NCI-H1694 treated with DMSO at 0.1 percent for 48 hours (cell line): ENCODE results near the gene CREB3L1.
"Not testable (repeated sequence)": the region's sequence is repeated elsewhere in the genome, so short reads cannot be mapped to it uniquely, and the experiment has no call there.

Experiments
- DNase-seq: peaks from one replicate; lab custom pipeline; 2025; lab: John Stamatoyannopoulos, UW

CREB3L1 gene

DNA sequence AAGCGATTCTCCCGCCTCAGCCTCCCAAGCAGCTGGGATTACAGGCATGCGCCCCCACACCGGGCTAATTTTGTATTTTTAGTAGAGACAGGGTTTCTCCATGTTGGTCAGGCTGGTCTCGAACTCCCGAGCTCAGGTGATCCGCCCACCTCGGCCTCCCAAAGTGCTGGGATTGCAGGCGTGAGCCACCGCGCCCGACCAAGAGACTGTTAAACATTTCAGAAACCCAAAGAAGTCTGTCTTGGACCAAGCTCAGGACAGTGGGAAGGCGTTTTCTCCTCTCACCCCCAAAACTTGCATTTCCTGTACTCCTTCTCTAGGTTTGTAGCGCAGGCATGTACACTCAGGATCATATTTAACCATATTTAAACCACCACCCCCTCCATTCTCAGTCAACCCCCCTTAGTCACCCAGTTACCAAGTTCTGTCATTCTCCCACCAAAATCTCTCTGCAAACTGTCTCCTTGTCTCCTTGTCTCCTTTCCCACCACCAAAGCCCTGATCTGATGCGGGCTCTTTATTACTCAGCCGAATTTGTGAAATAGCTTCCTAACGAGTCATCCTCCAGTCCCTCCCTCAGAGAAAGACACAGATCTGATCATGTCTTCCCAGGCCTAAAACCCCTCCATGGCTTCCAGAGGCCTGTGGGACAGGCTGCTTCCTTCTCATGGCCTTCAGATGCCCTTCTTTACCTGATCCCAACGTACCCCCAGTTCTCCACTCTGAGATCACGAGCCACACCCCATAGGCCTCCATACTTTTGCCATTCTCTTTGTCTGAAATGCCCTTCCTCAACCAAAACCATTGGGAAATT is 29.0 kb upstream of the CREB3L1 start:
- no peak for DNase-seq

DNA sequence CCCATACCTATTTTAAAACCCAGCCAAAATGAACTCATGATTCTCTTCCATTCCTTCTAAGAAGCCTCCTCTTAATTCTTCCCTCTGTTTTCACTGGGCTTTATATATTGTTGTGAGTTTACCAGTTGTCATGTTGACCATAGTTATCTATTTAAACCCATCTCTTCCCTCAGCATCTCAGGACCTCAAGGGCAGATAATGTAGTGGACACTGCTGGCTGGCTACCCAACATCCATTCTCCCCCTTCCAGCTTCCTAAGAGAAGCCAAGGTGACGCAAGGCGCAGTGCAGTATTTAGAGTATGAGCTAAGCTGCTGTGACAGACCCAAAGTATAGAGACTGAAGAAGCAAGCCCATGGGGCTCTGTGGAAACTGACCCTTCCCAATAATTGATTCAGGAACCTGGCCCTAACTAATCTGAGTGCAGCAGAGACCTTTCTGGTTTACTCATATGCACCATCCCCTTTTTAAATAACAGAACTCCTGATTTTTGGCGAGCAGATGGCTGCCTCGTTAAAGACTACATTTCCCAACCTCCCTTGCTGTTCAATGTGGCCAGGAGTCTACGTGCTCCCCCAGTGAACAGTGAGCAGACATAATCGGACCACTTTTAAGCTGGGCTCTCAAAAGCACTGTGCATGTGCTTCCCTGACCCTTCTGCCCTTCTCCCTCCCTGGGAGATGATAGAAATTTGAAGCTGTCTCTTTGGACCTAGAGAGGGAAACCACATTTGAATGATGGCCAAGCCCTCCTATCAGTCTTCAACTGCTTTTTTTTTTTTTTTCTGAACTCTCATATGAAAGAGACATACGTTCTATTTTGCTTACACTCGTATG is 28.1 kb upstream of the CREB3L1 start:
- DNase-seq, result no peak

DNA sequence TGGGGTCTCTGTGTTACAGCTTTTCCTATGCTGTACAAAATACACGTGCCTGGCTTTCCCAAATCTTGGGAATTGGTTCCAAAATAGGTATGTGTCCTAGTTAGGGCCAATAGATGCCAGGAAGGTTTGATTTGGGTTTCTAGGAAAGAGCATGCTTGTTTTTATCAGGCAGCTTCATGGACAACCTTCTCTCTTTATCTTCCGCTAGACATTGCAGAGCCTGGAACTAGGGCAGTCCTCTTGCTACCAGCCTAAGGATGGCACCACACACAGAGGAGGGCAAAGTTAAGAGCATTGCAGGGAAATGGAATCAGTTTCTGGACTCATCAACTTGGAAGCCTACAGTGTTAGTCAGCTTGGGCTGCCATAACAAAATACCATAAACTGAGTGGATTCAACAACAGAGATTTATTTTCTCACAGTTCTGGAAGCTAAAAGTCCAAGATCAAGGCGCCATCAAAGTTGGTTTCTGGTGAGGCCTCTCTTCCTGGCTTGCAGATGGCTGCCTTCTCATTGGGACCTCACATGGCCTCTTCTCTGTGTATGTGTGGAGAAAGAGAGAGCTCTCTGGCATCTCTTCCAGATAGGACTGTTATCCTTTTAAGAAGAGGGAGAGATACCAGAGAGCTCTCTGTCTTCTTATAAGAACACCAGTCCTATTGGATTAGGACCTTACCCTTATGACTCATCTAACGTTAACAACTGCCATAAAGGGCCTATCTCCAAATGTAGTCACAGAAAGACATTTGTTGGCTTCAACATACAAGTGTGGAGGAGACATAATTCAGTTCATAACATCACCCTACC is 27.3 kb upstream of the CREB3L1 start:
- DNase-seq, result no peak

DNA sequence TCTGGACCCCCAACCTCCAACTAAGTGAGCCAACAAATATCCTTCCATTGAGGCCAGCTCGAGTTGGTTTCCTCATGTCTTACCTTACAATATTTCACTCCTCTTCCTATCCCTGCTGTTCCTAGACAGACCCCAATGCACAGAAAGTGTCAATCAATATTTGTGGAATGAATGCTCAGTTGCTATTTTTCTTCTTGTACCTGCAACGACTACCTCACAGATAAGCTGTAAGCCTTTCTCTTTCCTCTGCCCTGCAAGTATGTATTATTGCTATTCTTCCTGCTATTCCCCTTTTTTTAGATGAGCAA is 26.8 kb upstream of the CREB3L1 start:
- no peak for DNase-seq

DNA sequence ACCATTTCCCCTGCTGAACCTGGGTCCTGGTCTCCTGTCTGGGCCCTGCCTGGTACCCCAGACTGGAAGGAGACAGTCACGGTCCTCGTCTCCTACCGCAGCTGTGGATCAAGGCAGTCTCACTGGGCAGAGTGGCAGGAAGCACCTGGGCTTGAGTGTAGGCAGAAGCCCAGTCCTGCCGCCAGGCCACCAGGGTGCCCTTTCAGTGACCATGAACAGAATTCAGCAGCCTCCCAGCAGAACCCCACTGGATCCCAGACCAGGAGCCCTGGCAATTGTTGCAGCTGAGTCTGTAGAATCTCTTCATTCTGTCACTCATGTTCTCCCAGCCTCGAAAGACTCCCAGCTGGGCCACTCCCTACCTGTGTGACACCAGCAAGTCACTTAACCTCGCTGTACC is 25.5 kb upstream of the CREB3L1 start:
- DNase-seq, result no peak

DNA sequence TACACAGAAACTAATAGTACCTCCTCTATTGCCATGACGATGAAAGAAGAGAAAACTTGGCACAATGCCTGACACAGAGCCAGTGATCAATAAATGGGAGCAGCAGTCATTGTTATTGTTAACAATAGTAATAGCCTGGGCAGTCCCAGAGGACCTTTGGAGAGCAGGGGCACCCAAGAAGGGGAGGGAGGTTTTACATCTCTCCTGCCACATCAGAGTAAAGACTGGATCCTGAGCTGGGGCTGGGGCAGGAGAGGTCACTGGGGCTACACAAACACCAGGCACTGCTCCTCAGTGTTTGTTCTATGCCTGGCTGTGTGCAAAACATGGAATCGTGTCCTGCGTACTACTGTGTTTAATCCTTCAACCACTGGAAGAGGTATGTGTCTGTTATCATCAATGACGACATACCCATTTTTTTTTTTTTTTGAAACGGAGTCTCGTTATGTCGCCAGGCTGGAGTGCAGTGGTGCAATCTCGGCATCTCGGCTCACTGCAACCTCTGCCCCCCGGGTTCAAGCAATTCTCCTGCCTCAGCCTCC is 25.0 kb upstream of the CREB3L1 start:
- DNase-seq, result no peak

DNA sequence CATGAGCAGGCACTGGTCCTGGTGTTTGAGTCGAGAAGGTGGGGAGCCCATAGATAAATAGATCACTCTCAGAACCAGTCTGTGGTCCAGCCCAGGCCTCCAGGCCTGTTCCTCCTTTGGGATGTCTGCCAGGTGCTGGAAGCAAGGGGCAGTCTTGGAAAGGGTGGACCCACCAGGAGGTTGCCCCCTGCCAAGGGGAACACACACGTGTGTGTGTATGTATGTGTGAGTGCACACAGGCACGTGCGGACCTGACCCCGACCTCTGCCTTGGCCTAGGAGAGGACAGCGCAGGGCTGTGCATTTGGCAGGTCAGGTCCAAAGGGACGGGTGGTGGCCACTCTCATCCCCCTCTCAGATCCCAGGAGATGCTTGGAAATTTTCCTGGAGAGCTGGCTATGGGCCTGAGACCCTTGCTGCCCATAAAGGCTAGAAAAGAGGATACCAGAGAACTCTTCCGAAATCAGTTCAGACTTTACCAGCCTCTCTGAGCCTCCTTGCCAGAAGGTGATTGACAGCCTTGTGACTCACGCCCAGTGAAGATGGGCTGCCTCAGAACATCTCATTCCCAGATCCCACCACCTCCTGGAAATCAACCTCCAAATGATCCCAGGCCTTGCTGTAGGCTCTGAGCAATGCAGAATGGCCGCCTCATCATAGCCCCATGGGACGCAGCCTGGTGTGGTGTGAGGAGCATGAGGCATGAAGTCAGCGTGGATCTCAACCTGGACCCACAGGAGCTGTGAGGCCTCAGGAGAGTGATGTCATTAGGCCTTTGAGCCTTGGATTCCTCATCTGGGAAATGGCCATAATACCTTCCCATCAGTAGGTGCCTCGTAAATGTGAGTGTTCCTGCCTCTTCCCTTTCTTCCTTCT is 24.0 kb upstream of the CREB3L1 start:
- DNase-seq, result no peak

DNA sequence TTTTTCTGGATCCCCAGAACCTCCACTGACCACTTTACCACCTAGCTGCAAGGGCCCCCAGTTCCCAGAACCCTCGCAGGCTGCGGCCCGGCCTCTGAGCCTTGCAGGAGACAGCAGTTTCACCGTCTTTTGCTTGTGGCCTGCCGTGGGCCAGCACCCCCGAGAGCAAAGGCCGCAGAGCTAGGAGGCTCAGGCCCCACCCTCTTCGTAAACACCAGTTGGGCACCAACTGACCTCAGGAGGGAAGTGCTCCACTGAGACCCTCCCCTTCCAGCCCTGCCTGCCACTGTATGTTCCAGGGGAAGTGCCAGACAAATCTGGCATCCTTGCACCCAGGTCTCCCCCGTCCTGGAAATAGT is 23.4 kb upstream of the CREB3L1 start:
- DNase-seq, result no peak

DNA sequence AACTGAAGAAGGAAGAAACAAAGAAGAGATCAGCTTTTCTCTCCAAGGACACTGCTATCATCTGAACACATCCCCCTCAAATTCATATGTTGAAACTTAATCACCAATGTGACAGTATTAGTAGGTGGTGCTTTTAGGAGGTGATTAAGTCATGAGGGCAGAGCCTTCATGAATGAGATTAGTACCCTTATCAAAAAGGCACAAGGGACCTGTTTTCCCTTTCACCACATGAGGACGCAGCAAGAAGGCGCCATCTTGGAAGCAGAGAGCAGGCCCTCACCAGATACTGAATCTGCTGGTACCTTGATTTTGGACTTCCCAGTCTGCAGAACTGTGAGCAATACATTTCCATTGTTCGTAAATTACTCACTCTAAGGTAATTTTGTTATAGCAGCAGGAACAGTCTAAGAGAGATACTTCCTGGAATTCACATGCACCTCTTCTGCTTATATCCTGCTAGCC is 20.9 kb upstream of the CREB3L1 start:
- DNase-seq, result no peak

DNA sequence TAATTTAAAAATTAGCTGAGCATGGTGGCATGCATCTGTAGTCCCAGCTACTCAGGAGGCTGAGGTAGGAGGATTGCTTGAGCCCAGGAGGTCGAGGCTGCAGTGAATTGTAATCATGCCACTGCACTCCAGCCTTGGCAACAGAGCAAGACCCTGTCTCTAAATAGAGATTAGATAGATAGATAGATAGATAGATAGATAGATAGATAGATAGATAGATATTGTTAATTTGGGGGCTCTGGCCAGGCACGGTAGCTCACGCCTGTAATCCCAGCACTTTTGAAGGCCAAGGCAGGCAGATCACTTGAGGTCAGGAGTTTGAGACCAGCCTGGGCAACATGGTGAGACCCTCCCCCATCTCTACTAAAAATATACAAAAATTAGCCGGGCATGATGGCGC is 18.1 kb upstream of the CREB3L1 start:
- DNase-seq, result not testable (repeated sequence)

DNA sequence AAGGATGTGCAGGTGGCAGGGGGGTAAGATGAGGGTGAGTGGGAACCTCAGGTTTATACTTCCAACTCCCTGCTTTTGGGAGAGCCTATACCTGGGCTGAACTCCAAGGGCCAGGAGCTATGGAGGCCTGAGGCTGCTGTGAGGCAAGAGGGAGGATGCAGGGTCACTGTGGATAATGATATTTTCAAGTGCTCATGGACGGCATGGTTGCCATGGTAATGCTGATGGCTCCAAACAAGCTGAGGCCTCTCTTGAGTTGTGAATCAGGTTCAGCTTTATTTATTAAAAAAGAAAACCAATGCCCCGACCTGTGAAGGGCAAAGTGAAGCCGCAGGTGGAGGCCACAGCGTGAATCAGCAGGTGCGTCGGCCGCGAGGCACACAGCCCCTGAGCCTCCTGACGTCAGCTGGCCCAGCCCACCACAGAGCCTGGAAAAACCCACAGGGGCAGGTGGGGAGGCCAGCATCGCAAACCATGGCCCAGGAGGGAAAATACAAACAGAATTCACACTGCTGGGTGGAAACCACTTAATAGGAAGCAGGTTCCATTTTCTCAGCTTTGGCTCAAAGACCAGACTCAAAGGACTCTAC is 17.4 kb upstream of the CREB3L1 start:
- no peak for DNase-seq

DNA sequence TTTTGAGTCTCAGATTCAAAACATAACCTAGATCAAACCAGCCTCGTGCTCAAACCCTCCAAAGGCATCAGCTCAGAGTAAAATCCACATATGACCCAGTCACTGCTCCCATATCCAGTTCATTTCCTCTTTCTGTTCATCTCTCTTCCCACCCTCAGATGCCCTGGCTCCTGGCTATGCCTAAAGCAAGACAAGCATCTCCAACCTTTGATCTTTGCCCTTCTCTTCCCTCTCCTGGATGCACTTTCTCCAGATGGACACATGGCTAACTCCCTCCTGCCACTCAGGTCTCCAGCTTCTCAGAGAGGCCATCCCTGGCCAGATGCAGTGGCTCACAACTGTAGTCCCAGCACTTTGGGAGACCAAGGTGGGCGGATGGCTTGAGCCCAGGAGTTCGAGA is 14.3 kb upstream of the CREB3L1 start:
- no peak for DNase-seq

DNA sequence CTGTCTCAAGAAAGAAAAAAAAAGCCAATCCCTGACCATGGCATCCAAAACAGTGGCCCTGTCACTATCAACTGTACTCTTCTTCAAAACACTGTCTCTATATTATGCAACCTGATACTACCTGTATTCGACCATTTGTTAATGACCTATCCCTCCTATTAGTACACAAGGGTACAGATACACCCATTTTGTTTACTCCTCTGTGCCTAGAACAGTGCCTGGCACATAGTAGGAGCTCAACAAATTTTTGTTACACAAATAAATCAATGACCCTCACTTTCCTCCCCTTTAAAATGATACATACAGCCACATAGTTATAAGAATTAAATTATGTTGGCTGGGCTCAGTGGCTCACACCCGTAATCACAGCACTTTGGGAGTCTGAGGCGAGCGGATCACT is 13.4 kb upstream of the CREB3L1 start:
- no peak for DNase-seq

DNA sequence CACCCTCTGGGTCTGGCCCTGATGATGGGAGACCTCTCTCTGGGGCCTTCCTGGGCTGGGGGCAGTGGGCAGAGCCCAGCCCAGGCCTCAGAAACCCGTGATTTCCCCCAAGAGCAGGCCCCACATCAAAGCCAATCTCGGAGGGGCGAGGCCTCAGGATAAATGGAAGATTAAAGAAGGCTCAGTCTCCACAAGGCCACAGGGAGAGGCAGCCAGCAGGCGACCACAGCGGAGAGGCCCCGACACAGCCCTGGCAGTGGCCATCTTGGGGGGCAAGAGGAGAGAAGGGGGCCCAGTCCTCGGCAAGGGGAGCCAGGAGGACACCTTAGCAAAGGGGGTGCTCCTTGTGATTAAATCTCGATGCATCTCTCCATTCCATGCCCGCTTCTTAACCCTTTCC is 12.5 kb upstream of the CREB3L1 start:
- DNase-seq, result no peak

DNA sequence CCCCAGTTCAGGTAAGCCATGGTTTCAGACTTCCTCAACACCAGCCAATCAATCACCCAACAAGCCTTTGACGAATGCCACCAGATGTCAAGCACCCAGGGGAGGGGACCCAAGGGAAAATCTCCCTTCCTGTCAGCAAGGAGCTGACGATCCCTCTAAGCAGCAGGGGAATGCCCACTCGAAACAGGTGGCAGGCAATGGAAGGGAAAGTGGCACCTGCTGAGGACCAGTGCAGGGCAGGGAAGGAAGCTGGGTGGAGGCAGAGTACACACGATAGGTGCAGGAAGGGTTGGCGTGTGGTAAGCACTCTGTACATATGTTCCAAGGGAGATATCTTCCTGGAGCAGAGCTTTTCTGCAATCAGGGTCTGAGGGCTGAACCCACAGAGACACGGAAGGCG is 11.7 kb upstream of the CREB3L1 start:
- no peak for DNase-seq

DNA sequence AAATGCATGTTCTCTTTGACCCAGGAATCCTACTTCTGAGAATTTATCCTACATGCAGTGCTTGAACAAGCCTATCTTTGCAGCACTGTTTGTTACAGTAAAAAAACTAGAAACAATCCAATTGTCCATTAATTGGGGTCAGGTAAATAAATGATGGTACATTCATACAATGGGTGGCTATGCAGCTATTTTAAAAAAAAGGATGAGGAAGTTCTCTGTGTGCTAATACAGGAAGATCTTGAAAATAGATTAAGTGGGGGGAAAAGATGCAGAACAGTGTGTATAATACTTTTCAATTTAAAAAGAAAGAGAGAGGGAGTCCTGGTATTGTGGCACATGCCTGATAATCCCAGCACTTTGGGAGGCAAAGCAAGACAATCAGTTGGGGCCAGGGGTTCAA is 9.5 kb upstream of the CREB3L1 start:
- no peak for DNase-seq

DNA sequence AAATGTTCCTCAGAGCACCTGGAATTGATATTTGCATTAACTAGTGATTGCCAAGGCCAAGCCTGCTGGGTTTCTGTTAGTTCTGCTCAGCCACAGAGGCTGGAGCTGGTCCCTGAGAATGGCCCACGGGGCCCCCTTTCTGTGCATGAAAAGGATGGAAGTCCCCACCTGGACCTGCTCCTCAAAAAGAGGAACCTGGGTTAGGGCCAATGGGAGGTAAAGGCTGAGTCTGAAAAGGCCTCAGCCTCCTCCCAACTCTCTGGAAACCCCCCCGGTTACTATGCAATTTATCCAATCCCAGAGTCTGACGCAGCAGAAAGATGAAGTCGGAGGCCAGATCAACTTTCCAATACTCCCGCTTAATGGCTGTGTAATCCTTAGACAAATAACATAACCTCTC is 6.8 kb upstream of the CREB3L1 start:
- no peak for DNase-seq

DNA sequence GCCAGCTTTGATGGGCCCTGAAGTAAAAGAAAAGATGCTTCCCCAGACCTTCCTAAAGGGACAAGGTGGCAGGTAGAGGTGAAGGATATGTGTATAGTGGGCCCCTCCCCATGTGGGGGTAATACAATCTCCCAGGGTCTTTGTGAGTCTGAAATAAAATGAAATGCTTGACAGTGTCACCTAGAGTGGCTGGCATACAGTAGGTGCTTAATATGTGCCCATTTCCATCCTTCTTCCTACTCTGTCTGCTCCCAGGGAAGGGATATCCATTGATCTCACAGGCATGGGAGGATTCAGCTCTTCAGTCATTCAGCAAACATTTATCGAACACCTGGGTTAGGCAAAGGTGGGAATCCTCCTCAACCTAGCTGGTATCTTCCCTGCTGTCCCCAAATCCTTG is 6.1 kb upstream of the CREB3L1 start:
- no peak for DNase-seq

DNA sequence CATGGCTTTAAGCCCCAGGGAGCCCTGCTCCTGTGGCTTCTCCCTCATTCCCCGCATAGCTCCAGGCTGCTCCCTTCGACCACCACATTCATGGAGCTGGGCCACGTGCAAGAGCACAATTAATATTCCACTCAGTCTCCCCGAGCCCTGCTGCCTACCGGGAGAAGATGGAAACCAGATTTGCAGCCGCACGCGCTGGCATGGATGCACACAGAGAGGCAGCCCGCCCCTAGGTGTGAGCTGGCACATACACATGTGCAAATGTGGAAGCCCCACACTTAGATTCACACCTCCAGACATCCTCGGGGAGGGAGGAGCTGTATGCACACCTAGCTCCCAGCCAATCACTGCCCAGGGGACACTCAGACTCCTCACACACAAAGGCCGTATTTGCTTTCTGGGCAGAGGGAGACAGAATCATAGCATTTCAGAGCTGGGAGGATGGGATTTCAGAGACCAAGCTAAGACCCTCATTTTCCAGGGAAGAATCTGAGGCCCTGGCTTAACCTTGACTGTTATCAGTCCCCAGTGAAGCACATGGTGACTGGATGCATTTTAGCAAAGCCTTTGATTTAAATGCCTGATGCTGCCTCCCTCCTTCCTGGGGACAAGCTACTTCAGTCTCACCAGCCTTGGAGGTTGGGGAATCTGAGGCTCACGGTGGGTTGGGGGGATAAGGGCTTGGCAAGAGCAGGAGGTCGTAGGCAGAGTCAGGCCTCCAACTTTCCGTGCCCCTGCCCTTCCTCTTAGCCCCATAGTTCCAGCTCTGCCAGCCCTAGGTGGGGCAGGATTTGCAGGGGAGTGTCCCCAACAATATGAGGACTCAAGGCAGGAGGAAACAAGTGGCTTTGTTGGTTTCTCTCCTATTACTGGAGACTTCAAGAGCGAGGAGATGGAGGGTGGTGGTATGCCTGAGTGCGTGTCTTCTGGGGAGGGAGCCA is 5.3 kb upstream of the CREB3L1 start:
- DNase-seq, result no peak

DNA sequence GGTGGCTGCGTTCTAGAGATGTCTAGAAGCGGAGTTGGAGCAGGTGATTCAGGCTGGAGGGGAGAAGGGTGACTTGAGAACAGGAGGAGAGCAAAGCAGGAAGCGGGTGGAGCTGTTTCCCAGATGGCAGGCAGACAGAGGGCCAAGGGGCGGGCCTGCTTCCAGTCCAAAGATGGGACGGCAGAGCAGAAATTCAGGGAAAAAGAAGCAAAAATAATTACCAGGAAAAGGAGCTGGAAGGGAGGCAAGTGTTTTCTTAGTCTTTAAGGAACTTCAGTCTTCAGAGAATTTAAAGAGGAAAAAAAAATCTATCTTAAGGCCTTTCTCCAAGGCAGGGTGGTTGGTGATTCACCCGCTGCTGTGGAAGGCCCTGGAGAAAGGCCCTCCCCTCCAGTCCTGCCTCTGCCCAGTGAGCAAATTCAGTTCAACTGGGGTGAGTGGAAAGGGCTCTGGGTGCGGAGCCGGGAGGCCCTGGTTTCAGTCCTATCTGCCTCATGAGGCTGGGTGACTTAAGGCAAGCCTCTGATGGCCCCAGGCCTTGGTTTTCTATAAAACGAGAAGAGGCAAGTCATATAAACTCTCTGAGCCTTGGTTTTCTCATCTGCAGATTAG is 4.5 kb upstream of the CREB3L1 start:
- no peak for DNase-seq
